SK-N-MC (cell line): ENCODE measurements around the gene IFIT5.
A peak's percentile ranks its signal among the peaks of the same experiment; 100 is the strongest.
"Not testable (repeated sequence)": the region's sequence is repeated elsewhere in the genome, so short reads cannot be mapped to it uniquely, and the experiment has no call there.

Source experiments
- DNase-seq: peaks from one replicate; pipeline ENCODE4 v3.0.0-alpha.2; 2011; ENCODE audit warnings: low read depth, low spot score
- H3K27ac ChIP-seq: fragments of 200-600 bp; sonication (generic); 2 replicates; pipeline ENCODE4 v1.5.1; 2016; ENCODE audit warnings: mixed run types
- H3K36me3 ChIP-seq: fragments of 200-600 bp; sonication (generic); 2 replicates; pipeline ENCODE4 v1.6.1; 2017; ENCODE audit warnings: antibody characterized with exemption, low read length, mixed read lengths; ENCODE audit not compliant: insufficient read depth
- H3K4me3 ChIP-seq: fragments of 200-600 bp; sonication (generic); 2 replicates; pipeline ENCODE4 v1.5.1; 2016
- H3K9ac ChIP-seq: fragments of 200-600 bp; sonication (generic); 2 replicates; pipeline ENCODE4 v1.8.0; 2017; ENCODE audit warnings: mixed run types, mixed read lengths; ENCODE audit not compliant: insufficient read length
- H3K9me3 ChIP-seq: fragments of 200-600 bp; sonication (generic); 2 replicates; pipeline ENCODE4 v1.6.1; 2017; ENCODE audit warnings: low read depth, mild to moderate bottlenecking, antibody characterized with exemption, low read length, moderate library complexity, mixed read lengths
- EZH2 ChIP-seq: fragments of 200-600 bp; sonication (generic); IDR thresholded peaks from one replicate; pipeline ENCODE4 v1.6.1; 2017; ENCODE audit warnings: antibody characterized with exemption
- FOXP2 ChIP-seq: optimal IDR thresholded peaks from 2 replicates; pipeline ENCODE3; 2011; ENCODE audit warnings: mild to moderate bottlenecking, moderate library complexity; ENCODE audit not compliant: insufficient read depth; ENCODE audit errors: extremely low read length, control extremely low read depth
- POLR2AphosphoS5 ChIP-seq: IDR thresholded peaks from 2 replicates; pipeline ENCODE4 v1.6.1; 2012; ENCODE audit warnings: mild to moderate bottlenecking, low read depth, low read length, borderline replicate concordance

Gene IFIT5

GRCh38 chr10:89404104-89405047 lies 10.0 kb upstream of the IFIT5 start:
- H3K36me3 ChIP-seq = no peaks in the 10 kb centered on the region
- no peaks in the 10 kb centered on the region for H3K9me3 ChIP-seq
- H3K4me3 ChIP-seq = no peak overlapping the region
- no peak overlapping the region for H3K27ac ChIP-seq
- no peak overlapping the region for H3K9ac ChIP-seq
- DNase-seq = no peak
- TF ChIP-seq POLR2AphosphoS5 (no peak), EZH2 (no peak), FOXP2 (no peak)

- not testable (repeated sequence) for H3K9me3 ChIP-seq, H3K9ac ChIP-seq, H3K27ac ChIP-seq, DNase-seq, H3K4me3 ChIP-seq, H3K36me3 ChIP-seq
Measured at GRCh38 chr10:89406178-89406577, 8.2 kb upstream of the IFIT5 start.

- H3K4me3 ChIP-seq, H3K27ac ChIP-seq, DNase-seq, H3K9ac ChIP-seq, H3K36me3 ChIP-seq, H3K9me3 ChIP-seq: not testable (repeated sequence)
Measured at GRCh38 chr10:89407792-89408191, 6.6 kb upstream of the IFIT5 start.

DNA sequence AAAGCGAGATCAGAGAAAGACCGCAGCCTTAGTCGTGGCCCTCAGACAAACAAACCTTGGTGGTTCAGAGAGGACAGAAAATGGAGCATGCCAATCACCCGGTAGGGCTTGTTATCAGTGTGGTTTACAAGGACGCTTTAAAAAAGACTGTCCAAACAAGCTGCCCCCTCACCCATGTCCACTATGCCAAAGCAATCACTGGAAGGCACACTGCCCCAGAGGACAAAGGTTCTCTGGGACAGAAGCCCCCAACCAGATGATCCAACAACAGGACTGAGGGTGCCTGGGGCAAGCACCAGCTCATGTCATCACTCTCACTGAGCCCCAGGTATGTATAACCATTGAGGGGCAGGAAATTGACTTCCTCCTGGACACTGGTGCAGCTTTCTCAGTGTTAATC lies 5.1 kb upstream of the IFIT5 start:
- H3K9me3 ChIP-seq, H3K4me3 ChIP-seq, H3K36me3 ChIP-seq, H3K27ac ChIP-seq, DNase-seq, H3K9ac ChIP-seq: not testable (repeated sequence)

DNA sequence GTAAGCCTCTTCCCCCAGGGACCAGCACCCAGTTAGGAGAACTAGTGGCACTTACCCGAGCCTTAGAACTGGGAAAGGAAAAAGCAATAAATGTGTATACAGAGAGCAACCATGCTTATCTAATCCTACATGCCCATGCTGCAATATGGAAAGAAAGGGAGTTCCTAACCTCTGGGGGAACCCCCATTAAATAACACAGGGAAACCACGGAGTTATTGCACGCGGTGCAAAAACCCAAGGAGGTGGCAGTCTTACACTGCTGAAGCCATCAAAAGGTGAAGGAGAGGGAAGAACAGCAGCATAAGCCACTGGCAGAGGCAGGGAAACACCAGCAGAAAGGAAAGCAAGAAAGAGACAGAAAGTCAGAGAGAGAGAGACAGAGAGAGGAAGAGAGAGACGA lies 3.8 kb upstream of the IFIT5 start:
- H3K4me3 ChIP-seq, H3K36me3 ChIP-seq, H3K27ac ChIP-seq, DNase-seq, H3K9me3 ChIP-seq, H3K9ac ChIP-seq: not testable (repeated sequence)

GRCh38 chr10:89411135-89411534 lies 3.2 kb upstream of the IFIT5 start:
- not testable (repeated sequence) for H3K4me3 ChIP-seq, DNase-seq, H3K36me3 ChIP-seq, H3K27ac ChIP-seq, H3K9me3 ChIP-seq, H3K9ac ChIP-seq

- not testable (repeated sequence) for H3K9me3 ChIP-seq, H3K4me3 ChIP-seq, H3K9ac ChIP-seq, H3K36me3 ChIP-seq, H3K27ac ChIP-seq, DNase-seq
Measured at GRCh38 chr10:89412276-89412675, 2.1 kb upstream of the IFIT5 start.

DNA sequence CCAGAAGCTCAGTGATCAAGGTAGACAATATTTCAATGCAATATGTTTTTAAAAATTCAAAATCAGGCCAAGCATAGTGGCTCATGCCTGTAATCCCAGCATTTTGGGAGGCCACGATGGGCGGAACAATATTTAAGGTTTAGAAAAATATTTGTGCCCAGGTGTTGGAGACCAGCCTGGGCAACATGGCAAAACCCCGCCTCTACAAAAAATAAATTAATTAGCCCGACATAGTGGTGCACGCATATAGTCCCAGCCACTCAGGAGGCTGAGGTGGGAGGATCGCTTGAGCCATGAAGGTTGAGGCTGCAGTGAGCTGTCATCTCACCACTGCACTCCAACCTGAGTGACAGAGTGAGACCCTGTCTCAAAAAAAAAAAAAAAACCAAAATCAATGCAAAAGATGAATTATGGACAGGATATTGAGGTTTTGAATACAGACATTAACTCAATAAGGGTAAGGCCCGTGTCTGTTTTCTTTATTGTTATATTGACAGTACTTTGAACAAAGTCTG lies 913 bp upstream of the IFIT5 start:
- Histone ChIP-seq H3K9ac (no peak overlapping the region), H3K4me3 (no peak overlapping the region), H3K27ac (no peak overlapping the region), H3K36me3 (no peaks in the 10 kb centered on the region), H3K9me3 (no peaks in the 10 kb centered on the region)
- no peak for DNase-seq
- TF ChIP-seq EZH2 (no peak), FOXP2 (no peak), POLR2AphosphoS5 (no peak)

DNA sequence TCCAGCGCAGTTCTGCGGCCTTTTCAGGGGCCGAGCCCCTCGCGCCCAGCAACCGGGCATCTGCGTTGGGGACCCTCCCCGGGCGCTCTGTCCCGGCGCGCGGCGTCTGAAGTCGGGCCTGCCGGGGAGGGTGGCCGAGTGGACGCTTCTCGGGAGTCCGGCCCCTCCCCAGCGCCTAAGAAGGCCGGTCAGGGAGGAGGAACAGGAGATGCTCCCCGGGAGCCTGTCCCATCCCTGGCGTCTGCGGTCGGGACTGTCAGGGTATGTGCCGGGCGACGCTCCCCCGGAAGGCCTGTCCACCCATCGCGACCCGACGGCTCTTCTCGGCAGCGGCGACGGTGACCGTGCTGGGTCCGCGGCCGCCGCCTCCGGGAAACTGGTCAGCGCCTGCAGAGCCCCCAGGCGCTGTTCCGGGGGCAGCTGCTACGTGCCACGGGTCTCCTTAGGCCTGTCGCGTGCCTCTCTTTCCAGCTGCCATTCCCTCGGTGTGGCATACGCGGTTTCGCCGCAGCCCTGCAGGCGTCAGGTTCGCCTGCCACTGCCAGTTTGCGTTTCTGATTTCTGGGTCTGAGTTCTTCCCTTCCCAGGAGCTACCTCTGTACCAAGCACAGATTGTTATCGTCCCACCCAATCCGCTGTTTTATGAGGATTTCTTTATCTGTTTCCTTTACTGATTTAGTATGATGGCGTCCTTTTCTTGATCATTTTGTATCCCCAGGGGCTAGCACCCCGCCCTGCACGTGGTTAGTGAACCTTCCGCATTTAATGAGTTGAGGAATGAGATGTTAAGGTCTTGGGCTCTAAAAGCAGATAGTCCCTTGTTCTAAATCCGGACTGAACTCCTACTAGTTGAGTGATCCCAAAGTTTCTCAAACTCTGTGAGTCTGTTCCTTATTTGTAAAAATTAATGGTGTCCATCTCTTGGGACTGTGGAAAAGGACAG lies 782 bp downstream of the IFIT5 start:
- DNase-seq = no peak
- no peaks in the 10 kb centered on the region for H3K9me3 ChIP-seq
- no peak overlapping the region for H3K27ac ChIP-seq
- H3K4me3 ChIP-seq = peak overlapping the region; percentile 83
- peak overlapping the region; percentile 72 for H3K9ac ChIP-seq
- H3K36me3 ChIP-seq = no peaks in the 10 kb centered on the region
- no peak for TF ChIP-seq FOXP2
- no peak for TF ChIP-seq EZH2
- no peak for TF ChIP-seq POLR2AphosphoS5
